ENCODE data around the gene BCR. TPM values are rescaled to one million over a fixed set of nuclear protein-coding genes. Genes with fewer than 3 reads are reported as not detected.

Gene BCR
- polyA plus RNA-seq, 1 experiment = 21.4 TPM

GRCh38 chr22:23260645-23261581 is 80.6 kb downstream of the BCR start:
- no peak overlapping the region for H3K27ac ChIP-seq (ENCODE audit: low read depth, low read length)
- no peak for TF ChIP-seq CTCF (IDR thresholded peaks at IDR 0.05; ENCODE audit: low read depth, low read length)
- no peak overlapping the region for H3K4me3 ChIP-seq (ENCODE audit: low read depth, low read length)
- H3K9me3 ChIP-seq (ENCODE audit: control insufficient read depth, insufficient read depth, low read length) = no peaks in the 10 kb centered on the region
- DNase-seq (ENCODE audit: low read depth, low spot score) = no peak
- H3K27me3 ChIP-seq (ENCODE audit: control insufficient read depth, insufficient read depth, low read length) = no peaks in the 10 kb centered on the region
- POLR2A ChIA-PET = no interaction called here
- CTCF ChIA-PET = no interaction called here

- Histone ChIP-seq H3K9me3 (ENCODE audit: control insufficient read depth, insufficient read depth, low read length) (no peaks in the 10 kb centered on the region), H3K4me3 (ENCODE audit: low read depth, low read length) (no peak overlapping the region), H3K27me3 (ENCODE audit: control insufficient read depth, insufficient read depth, low read length) (no peaks in the 10 kb centered on the region), H3K27ac (ENCODE audit: low read depth, low read length) (no peak overlapping the region)
- TF ChIP-seq CTCF (IDR thresholded peaks at IDR 0.05; ENCODE audit: low read depth, low read length) = no peak
- POLR2A ChIA-PET = no interaction called here
- no peak for DNase-seq (ENCODE audit: low read depth, low spot score)
- CTCF ChIA-PET = no interaction called here
Observed at GRCh38 chr22:23261900-23262450, 81.7 kb downstream of the BCR start.

GRCh38 chr22:23262518-23263332 is 82.4 kb downstream of the BCR start:
- TF ChIP-seq CTCF (IDR thresholded peaks at IDR 0.05; ENCODE audit: low read depth, low read length) = no peak
- DNase-seq (ENCODE audit: low read depth, low spot score) = no peak
- no peaks in the 10 kb centered on the region for H3K9me3 ChIP-seq (ENCODE audit: control insufficient read depth, insufficient read depth, low read length)
- no peaks in the 10 kb centered on the region for H3K27me3 ChIP-seq (ENCODE audit: control insufficient read depth, insufficient read depth, low read length)
- ChIA-PET CTCF (interaction anchor here (1.1 kb wide), 1 partner anchor 19 kb away, joined by 3 read pairs; no protein-coding TSS in a partner anchor), POLR2A (no interaction called here)
- H3K27ac ChIP-seq (ENCODE audit: low read depth, low read length) = no peak overlapping the region
- H3K4me3 ChIP-seq (ENCODE audit: low read depth, low read length) = no peak overlapping the region

GRCh38 chr22:23263651-23264555 is 83.6 kb downstream of the BCR start:
- DNase-seq (ENCODE audit: low read depth, low spot score) = no peak
- H3K9me3 ChIP-seq (ENCODE audit: control insufficient read depth, insufficient read depth, low read length) = no peaks in the 10 kb centered on the region
- no peak overlapping the region for H3K27ac ChIP-seq (ENCODE audit: low read depth, low read length)
- ChIA-PET CTCF (interaction anchor here (1.1 kb wide), 1 partner anchor 18 kb away, joined by 3 read pairs; no protein-coding TSS in a partner anchor), POLR2A (no interaction called here)
- no peaks in the 10 kb centered on the region for H3K27me3 ChIP-seq (ENCODE audit: control insufficient read depth, insufficient read depth, low read length)
- TF ChIP-seq CTCF (IDR thresholded peaks at IDR 0.05; ENCODE audit: low read depth, low read length) = no peak
- no peak overlapping the region for H3K4me3 ChIP-seq (ENCODE audit: low read depth, low read length)
